Measurements from ENCODE around the gene CD79A.

GRCh38 chr19:41920882-41921576 lies 44.0 kb downstream of the CD79A start:
- no peak for TF ChIP-seq POLR2A (IDR thresholded peaks at IDR 0.05)
- TF ChIP-seq CTCF (IDR thresholded peaks at IDR 0.05): no peak

All from esophagus squamous epithelium (tissue), 4 donors.